HG03108 (cell line): ENCODE measurements around the gene DEPP1.
A peak's percentile ranks its signal among the peaks of the same experiment; 100 is the strongest.

Experiments
- ATAC-seq: cut with Tn5 transposase; IDR thresholded peaks from one replicate; pipeline ENCODE4 v1.9.1; 2021; ENCODE audit warnings: moderate library complexity; ENCODE audit not compliant: unreplicated experiment

Gene DEPP1

GRCh38 chr10:44934416-44935200, 44.0 kb downstream of the DEPP1 start:
- ATAC-seq: no peak

- ATAC-seq: no peak
Observed at GRCh38 chr10:44933451-44934321, 44.9 kb downstream of the DEPP1 start.

DNA sequence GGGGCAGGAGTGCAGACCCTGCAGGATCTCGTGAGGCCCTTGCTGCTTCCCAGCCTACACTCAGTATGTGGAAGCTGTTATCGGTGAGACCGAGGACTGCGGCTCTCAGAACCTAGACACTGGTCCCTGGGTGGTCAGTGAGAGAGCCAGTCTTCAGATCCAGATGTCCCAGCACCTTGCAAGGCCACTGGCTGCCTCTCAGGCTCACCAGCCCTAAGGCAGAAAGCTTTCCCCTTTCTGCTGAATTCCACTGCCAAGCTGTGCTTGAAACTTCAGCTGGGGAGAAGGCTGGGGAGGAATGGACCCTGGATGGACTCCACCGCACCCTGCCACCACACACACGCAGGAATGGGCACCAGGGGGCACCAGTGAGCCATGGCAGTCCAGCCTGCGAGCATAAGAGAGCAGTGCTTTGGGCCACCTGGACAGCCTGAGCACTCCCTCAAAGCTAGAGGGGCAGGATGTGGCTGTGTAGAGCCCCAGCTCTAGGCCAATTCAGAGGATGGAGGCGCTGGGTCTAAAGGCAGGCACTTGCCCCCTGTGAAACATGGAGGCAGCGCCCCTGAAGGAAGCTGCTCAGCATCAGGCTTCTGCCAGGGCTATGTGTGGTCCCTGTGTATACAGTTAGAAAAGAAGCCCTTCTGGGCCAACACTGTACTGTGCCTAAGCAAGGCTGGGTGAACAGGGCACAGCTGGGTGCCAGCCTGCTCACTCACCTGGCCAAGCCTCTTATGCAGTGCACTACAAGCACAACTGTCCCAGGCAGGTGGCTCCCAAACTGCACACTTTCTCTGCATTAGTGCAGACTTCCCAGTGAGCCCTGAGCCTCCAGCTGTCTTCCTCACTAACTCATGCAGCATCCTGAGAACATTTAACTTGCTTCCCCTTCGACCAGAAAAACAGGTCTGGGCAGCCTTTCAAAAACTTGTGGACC, 45.8 kb downstream of the DEPP1 start:
- peak; percentile 96 for ATAC-seq

- no peak for ATAC-seq
Observed at GRCh38 chr10:44931621-44932516, 46.7 kb downstream of the DEPP1 start.

GRCh38 chr10:44930904-44931620, 47.5 kb downstream of the DEPP1 start:
- no peak for ATAC-seq

GRCh38 chr10:44929356-44930255, 49.0 kb downstream of the DEPP1 start:
- no peak for ATAC-seq

DNA sequence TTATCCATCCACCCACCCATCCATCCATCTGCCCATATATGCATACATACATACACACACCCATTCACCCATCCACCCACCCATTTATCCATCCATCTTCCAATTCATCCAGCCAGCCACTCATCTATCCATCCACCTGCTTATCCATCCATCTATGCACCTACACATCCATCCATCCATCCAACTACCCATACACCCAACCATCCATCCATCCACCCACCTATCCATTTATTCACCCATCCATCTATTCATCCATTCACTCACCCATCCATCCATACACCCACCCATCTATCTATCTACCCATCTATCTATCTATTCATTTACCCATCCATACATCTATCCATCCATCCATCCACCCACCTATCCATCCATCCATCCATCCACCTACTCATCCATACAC, 50.1 kb downstream of the DEPP1 start:
- ATAC-seq: no peak

- no peak for ATAC-seq
Observed at GRCh38 chr10:44927352-44927751, 51.3 kb downstream of the DEPP1 start.

GRCh38 chr10:44926751-44927351, 51.8 kb downstream of the DEPP1 start:
- ATAC-seq: no peak
